ENCODE results near the gene DRC7.

Gene DRC7

GRCh38 chr16:57753448-57754353, 59.1 kb downstream of the DRC7 start:
- DNase-seq: no peak

- DNase-seq: no peak
Observed at GRCh38 chr16:57754354-57755060, 59.9 kb downstream of the DRC7 start.

- no peak for DNase-seq
Observed at GRCh38 chr16:57755061-57755684, 60.6 kb downstream of the DRC7 start.

- DNase-seq: no peak
Observed at GRCh38 chr16:57755726-57756423, 61.3 kb downstream of the DRC7 start.

- DNase-seq: no peak
Observed at GRCh38 chr16:57756424-57757325, 62.1 kb downstream of the DRC7 start.

- DNase-seq: peak; percentile 82 to 88
Observed at GRCh38 chr16:57757326-57757786, 62.8 kb downstream of the DRC7 start.

- DNase-seq: no peak
Observed at GRCh38 chr16:57757883-57758282, 63.3 kb downstream of the DRC7 start.

GRCh38 chr16:57758331-57759117, 63.9 kb downstream of the DRC7 start:
- DNase-seq: no peak

- DNase-seq: no peak
Observed at GRCh38 chr16:57759131-57759530, 64.5 kb downstream of the DRC7 start.

- no peak for DNase-seq
Observed at GRCh38 chr16:57759541-57760356, 65.1 kb downstream of the DRC7 start.

GRCh38 chr16:57760357-57761160, 66.0 kb downstream of the DRC7 start:
- DNase-seq: no peak

GRCh38 chr16:57761301-57761700, 66.7 kb downstream of the DRC7 start:
- no peak for DNase-seq

GRCh38 chr16:57761957-57762356, 67.4 kb downstream of the DRC7 start:
- DNase-seq: no peak

GRCh38 chr16:57762365-57763040, 67.9 kb downstream of the DRC7 start:
- DNase-seq: no peak

GRCh38 chr16:57763285-57764005, 68.8 kb downstream of the DRC7 start:
- DNase-seq: no peak

GRCh38 chr16:57764006-57764340, 69.4 kb downstream of the DRC7 start:
- no peak for DNase-seq

- peak; percentile 26 to 34 for DNase-seq
Observed at GRCh38 chr16:57764341-57765159, 69.9 kb downstream of the DRC7 start.

Measured in CD4-positive, alpha-beta T cell treated with Interleukin-1 beta for 1 hour (primary cell).